NCI-H1436 treated with DMSO at 0.1 percent for 48 hours (cell line): Measurements from ENCODE around the gene GPR142.

Experiments
- DNase-seq: peaks from one replicate; lab custom pipeline; 2025; lab: John Stamatoyannopoulos, UW

The GPR142 gene

GRCh38 chr17:74369665-74370490 lies 2.6 kb downstream of the GPR142 start:
- no peak for DNase-seq

GRCh38 chr17:74371653-74372147 lies 4.4 kb downstream of the GPR142 start:
- no peak for DNase-seq

- DNase-seq: no peak
These were observed 5.1 kb downstream of the GPR142 start for GRCh38 chr17:74372426-74372825.

- DNase-seq: no peak
These were observed 6.7 kb downstream of the GPR142 start for GRCh38 chr17:74373838-74374606.

GRCh38 chr17:74374858-74375257 lies 7.6 kb downstream of the GPR142 start:
- no peak for DNase-seq

GRCh38 chr17:74379495-74380085 lies 12.3 kb downstream of the GPR142 start:
- DNase-seq: peak; percentile 72

GRCh38 chr17:74380086-74380958 lies 13.0 kb downstream of the GPR142 start:
- no peak for DNase-seq

GRCh38 chr17:74380959-74381808 lies 13.9 kb downstream of the GPR142 start:
- no peak for DNase-seq

- DNase-seq: no peak
These were observed 15.8 kb downstream of the GPR142 start for GRCh38 chr17:74383141-74383540.

GRCh38 chr17:74385201-74385600 lies 17.9 kb downstream of the GPR142 start:
- no peak for DNase-seq

GRCh38 chr17:74386386-74386785 lies 19.1 kb downstream of the GPR142 start:
- no peak for DNase-seq

GRCh38 chr17:74387365-74388218 lies 20.3 kb downstream of the GPR142 start:
- DNase-seq: no peak

- DNase-seq: no peak
These were observed 21.9 kb downstream of the GPR142 start for GRCh38 chr17:74389084-74389753.

GRCh38 chr17:74389937-74390679 lies 22.8 kb downstream of the GPR142 start:
- no peak for DNase-seq

- no peak for DNase-seq
These were observed 23.7 kb downstream of the GPR142 start for GRCh38 chr17:74390680-74391653.

GRCh38 chr17:74391771-74392170 lies 24.5 kb downstream of the GPR142 start:
- no peak for DNase-seq

GRCh38 chr17:74392848-74393247 lies 25.5 kb downstream of the GPR142 start:
- no peak for DNase-seq
